Keratinocyte (primary cell): Measurements from ENCODE around the gene NOTUM. TPM values are rescaled to one million over a fixed set of nuclear protein-coding genes. Genes with fewer than 3 reads are reported as not detected.

ENCODE experiments used
- DNase-seq: peaks from one replicate; pipeline ENCODE4 v3.0.0-alpha.2; 2011; ENCODE audit warnings: low read depth, missing footprints, low spot score
- FAIRE-seq: peaks from 2 replicates; lab custom pipeline; 2011; peaks lifted over from hg19 to GRCh38; lab: Jason Lieb, UNC
- H2AFZ ChIP-seq: 2 replicates; pipeline ENCODE4 v1.6.0; 2012; ENCODE audit warnings: low read length, control low read depth, inconsistent platforms; ENCODE audit not compliant: control insufficient read depth
- H3K27ac ChIP-seq: 2 replicates; pipeline ENCODE4 v1.5.1; 2011; ENCODE audit warnings: low read length; ENCODE audit not compliant: control insufficient read depth, insufficient read depth
- H3K27me3 ChIP-seq: 3 replicates; pipeline ENCODE4 v1.6.0; 2011; ENCODE audit warnings: low read length; ENCODE audit not compliant: control insufficient read depth, insufficient read depth; ENCODE audit errors: extremely low read depth
- H3K36me3 ChIP-seq, 2 experiments: 2 replicates in 1 of 2; 3 replicates in 1 of 2; pipeline ENCODE4 v1.5.1; 2011; ENCODE audit warnings: low read length in 2 of 2, mild to moderate bottlenecking in 1 of 2; ENCODE audit not compliant: control insufficient read depth in 2 of 2, insufficient read depth in 2 of 2; ENCODE audit errors: extremely low read depth in 1 of 2
- H3K4me1 ChIP-seq: 3 replicates; pipeline ENCODE4 v1.5.1; 2011; ENCODE audit warnings: low read length; ENCODE audit not compliant: control insufficient read depth, insufficient read depth; ENCODE audit errors: extremely low read depth
- H3K4me2 ChIP-seq: 3 replicates; pipeline ENCODE4 v1.6.0; 2011; ENCODE audit warnings: low read depth, low read length; ENCODE audit not compliant: control insufficient read depth, insufficient read depth; ENCODE audit errors: extremely low read depth
- H3K4me3 ChIP-seq, 3 experiments: fragments of 200-600 bp in 1 of 3; sonication (generic) in 1 of 3; 2 replicates in 2 of 3; 3 replicates in 1 of 3; pipeline ENCODE4 v1.5.1; 2011 to 2016; ENCODE audit warnings: low read length in 3 of 3, mild to moderate bottlenecking in 3 of 3, control low read depth in 2 of 3, inconsistent platforms in 1 of 3, low read depth in 1 of 3, mixed read lengths in 1 of 3, mixed run types in 1 of 3, moderate library complexity in 1 of 3; ENCODE audit not compliant: control insufficient read depth in 2 of 3, insufficient read depth in 2 of 3; ENCODE audit errors: extremely low read depth in 1 of 3
- H3K79me2 ChIP-seq: 2 replicates; pipeline ENCODE4 v1.6.0; 2012; ENCODE audit warnings: low read length; ENCODE audit not compliant: control insufficient read depth, insufficient read depth
- H3K9ac ChIP-seq: 3 replicates; pipeline ENCODE4 v1.6.0; 2011; ENCODE audit warnings: low read length; ENCODE audit not compliant: control insufficient read depth, insufficient read depth; ENCODE audit errors: extremely low read depth
- H3K9me1 ChIP-seq: 3 replicates; pipeline ENCODE4 v1.6.0; 2011; ENCODE audit warnings: low read length; ENCODE audit not compliant: control insufficient read depth, insufficient read depth; ENCODE audit errors: extremely low read depth
- H3K9me3 ChIP-seq: 2 replicates; pipeline ENCODE4 v1.5.1; 2012; ENCODE audit warnings: low read depth, low read length; ENCODE audit not compliant: control insufficient read depth
- H4K20me1 ChIP-seq: 3 replicates; pipeline ENCODE4 v1.6.0; 2011; ENCODE audit warnings: low read length; ENCODE audit not compliant: control insufficient read depth, insufficient read depth; ENCODE audit errors: extremely low read depth
- EZH2 ChIP-seq: IDR thresholded peaks from one replicate; pipeline ENCODE4 v1.6.1; 2012; ENCODE audit warnings: inconsistent platforms, mild to moderate bottlenecking, low read length, moderate library complexity
- dilution Hi-C: fragments of 300-500 bp; cut with MboI; formaldehyde crosslinking; loops from one replicate; pipeline ENCODE4 v1.7.0; 2020; ENCODE audit warnings: low sequenced_read_pairs; ENCODE audit not compliant: extremely low pct_ligation_motif_present
- polyA plus RNA-seq, 5 experiments: library from polyadenylated mRNA; depleted of rRNA in 3 of 5; stranded (reverse) in 3 of 5; stranded (forward) in 1 of 5; unstranded in 1 of 5; fragments of >200 nt; gene quantifications; 1 replicate in 1 of 5; 2 replicates in 3 of 5; 3 replicates in 1 of 5; pipeline versions ENCODE4 v1.2.1 to v1.2.3, GENCODE V29; 2011 to 2012; ENCODE audit warnings: missing spikeins in 2 of 5, low read depth in 1 of 5, low replicate concordance in 1 of 5
- TF ChIP-seq, protein P1 (sequence below), 3 experiments: IDR thresholded peaks in 1 of 3; conservative IDR thresholded peaks in 1 of 3; optimal IDR thresholded peaks in 1 of 3; 2 replicates in 2 of 3; 3 replicates in 1 of 3; pipeline versions ENCODE3 to v1.5.1; 2011; ENCODE audit warnings: low read length in 3 of 3, mild to moderate bottlenecking in 3 of 3, moderate library complexity in 2 of 3, control low read depth in 1 of 3, inconsistent platforms in 1 of 3; ENCODE audit not compliant: insufficient read depth in 2 of 3; ENCODE audit errors: extremely low read depth in 1 of 3

The NOTUM gene
- polyA plus RNA-seq, 1 donor (not counting 4 experiments of a cell fraction or from before 2014, with no cell fraction given), result not detected

DNA sequence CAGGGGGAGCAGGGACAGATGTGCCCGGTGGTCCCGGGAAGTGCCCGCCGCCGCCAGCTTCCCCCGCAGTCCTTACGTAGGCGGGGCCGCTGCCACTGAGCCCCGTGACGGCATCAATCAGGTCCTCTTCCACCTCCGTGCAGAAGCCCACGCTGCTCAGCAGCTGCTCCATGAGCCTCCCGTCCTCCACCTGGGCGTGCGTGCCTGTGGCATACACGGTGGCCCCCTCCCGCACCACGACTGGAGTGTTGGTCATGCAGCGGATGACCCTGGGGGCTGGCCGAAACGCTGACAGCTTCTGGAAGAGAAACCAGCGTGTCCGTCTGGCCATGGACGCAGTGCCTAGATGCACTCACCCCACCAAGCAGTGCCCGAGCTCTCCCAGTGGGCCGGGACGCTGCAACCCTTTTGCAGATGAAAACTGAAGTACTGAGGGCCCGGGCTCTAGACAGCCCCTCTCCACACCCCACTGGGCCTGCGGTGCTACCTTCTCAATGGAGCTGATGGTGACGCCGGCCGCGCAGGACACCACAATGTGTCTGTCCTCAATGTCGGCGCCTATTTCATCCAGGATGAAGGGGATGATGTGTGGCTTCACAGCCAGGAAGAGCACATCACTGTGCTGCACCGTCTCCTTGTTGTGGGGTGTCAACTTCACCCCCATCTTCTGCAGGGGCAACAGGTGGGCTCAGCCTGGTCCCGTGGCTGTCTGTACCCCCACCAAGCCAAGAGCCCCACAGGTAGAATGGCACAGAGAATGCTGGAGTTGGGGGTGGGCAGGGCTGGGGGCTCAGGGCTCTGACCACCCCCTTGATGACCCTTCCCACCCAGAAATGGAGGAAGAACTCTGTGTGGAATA lies 25.9 kb downstream of the NOTUM start:
- Histone ChIP-seq H3K27ac (no peak overlapping the region), H3K9me1 (no peaks in the 10 kb centered on the region), H3K79me2 (no peaks in the 10 kb centered on the region), H3K27me3 (no peaks in the 10 kb centered on the region), H3K36me3 (peaks cover 0 to 2% of the 10 kb centered on the region in 2 experiments), H3K9ac (no peak overlapping the region), H4K20me1 (no peaks in the 10 kb centered on the region), H3K9me3 (no peaks in the 10 kb centered on the region), H2AFZ (no peak overlapping the region), H3K4me3 (no peak overlapping the region), H3K4me1 (peaks cover 4% of the 10 kb centered on the region), H3K4me2 (no peak overlapping the region)
- dilution Hi-C loops, result no loop called here
- DNase-seq (no peak), FAIRE-seq (no peak)
- TF ChIP-seq, protein P1, sequence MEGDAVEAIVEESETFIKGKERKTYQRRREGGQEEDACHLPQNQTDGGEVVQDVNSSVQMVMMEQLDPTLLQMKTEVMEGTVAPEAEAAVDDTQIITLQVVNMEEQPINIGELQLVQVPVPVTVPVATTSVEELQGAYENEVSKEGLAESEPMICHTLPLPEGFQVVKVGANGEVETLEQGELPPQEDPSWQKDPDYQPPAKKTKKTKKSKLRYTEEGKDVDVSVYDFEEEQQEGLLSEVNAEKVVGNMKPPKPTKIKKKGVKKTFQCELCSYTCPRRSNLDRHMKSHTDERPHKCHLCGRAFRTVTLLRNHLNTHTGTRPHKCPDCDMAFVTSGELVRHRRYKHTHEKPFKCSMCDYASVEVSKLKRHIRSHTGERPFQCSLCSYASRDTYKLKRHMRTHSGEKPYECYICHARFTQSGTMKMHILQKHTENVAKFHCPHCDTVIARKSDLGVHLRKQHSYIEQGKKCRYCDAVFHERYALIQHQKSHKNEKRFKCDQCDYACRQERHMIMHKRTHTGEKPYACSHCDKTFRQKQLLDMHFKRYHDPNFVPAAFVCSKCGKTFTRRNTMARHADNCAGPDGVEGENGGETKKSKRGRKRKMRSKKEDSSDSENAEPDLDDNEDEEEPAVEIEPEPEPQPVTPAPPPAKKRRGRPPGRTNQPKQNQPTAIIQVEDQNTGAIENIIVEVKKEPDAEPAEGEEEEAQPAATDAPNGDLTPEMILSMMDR (optimal IDR thresholded peaks at IDR 0.05 in 1 of 3, IDR thresholded peaks at IDR 0.05 in 1 of 3, conservative IDR thresholded peaks at IDR 0.05 in 1 of 3; ENCODE audit: extremely low read depth in 1 of 3, insufficient read depth in 2 of 3, low read length in 3 of 3), result no peak
- TF ChIP-seq EZH2, result no peak

DNA sequence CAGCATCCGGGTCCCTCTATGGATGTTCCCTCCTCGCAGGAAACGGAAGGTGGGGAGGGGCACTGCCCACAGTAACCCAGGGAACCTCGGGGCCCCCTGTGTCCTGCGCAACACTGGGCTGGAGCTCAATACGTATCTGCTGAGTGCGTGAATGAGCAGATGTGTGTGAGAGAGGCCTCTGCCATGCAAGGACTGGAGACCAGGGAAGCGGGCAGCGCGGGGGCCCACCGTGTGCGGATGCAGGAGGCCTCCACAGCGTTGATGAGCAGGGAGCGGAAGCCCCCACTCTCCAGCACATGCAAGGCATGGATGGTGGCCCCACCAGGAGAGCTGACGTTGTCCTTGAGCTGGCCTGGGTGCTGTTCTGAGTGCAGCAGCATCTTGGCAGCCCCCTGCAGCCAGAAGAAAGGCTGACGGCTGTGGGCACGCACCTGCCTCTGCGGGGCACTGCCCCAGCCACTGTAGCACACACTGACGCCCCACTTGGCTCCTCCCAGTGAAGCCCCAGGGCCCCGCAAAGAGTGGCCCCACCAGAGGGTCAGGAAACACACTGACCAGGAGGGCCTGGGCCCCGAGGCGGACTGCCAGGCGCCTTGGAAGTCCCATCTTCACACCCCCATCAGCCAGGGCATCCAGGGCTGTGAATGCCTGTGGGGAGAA lies 26.8 kb downstream of the NOTUM start:
- Histone ChIP-seq H4K20me1 (no peaks in the 10 kb centered on the region), H3K4me3 (no peak overlapping the region), H2AFZ (no peak overlapping the region), H3K9ac (no peak overlapping the region), H3K27me3 (no peaks in the 10 kb centered on the region), H3K79me2 (no peaks in the 10 kb centered on the region), H3K9me3 (no peaks in the 10 kb centered on the region), H3K9me1 (no peaks in the 10 kb centered on the region), H3K36me3 (peaks cover 0 to 2% of the 10 kb centered on the region in 2 experiments), H3K4me1 (peaks cover 4% of the 10 kb centered on the region), H3K27ac (no peak overlapping the region), H3K4me2 (no peak overlapping the region)
- DNase-seq (no peak), FAIRE-seq (no peak)
- dilution Hi-C loops, result no loop called here
- TF ChIP-seq, protein P1 (optimal IDR thresholded peaks at IDR 0.05 in 1 of 3, IDR thresholded peaks at IDR 0.05 in 1 of 3, conservative IDR thresholded peaks at IDR 0.05 in 1 of 3; ENCODE audit: extremely low read depth in 1 of 3, insufficient read depth in 2 of 3, low read length in 3 of 3), result no peak
- TF ChIP-seq EZH2, result no peak
